ACHN (cell line): ENCODE data around the gene MAP3K10.

Experiments used
- DNase-seq: peaks from one replicate; pipeline ENCODE4 v3.0.0-alpha.2; 2015
- in situ Hi-C: cut with HindIII; loops from 2 replicates; pipeline ENCODE4 v1.10.0; 2017; ENCODE audit warnings: low sequenced_read_pairs, low pct_ligation_motif_present, low pct_unique_long_range_greater_than_20kb

The MAP3K10 gene

DNA sequence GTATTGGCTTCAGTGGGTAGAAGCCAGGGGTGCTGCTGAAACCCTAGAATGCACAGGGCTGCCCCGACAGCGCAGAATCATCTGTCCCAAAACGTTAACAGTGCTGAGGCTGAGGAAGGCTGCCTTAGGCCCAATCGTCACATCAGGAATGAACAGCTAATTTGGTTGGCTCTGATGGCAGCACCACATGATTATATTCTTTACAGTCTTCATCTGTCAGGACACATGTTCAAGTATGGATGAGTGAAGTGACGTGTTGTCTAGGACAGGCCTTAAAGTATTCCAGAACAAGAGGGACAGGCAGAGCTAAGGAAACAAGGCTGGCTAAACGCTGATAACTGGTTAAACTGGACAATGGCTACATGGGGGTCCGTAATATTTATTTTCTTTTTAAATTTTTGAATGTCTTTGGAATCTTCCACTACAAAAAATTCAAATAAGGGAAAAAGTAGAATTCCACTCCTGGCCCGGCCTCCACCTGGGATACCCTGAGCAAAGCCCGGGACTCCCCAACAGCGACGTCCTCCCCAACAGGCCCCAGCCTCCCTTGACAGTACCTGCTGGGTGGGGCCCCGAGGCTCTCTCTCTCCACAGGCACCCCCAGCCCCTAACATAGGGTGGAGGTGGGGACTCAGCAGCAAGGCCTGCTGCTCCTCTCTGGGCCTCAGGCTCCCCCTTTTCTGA lies 50.0 kb downstream of the MAP3K10 start:
- in situ Hi-C loops: no loop called here
- DNase-seq: no peak

DNA sequence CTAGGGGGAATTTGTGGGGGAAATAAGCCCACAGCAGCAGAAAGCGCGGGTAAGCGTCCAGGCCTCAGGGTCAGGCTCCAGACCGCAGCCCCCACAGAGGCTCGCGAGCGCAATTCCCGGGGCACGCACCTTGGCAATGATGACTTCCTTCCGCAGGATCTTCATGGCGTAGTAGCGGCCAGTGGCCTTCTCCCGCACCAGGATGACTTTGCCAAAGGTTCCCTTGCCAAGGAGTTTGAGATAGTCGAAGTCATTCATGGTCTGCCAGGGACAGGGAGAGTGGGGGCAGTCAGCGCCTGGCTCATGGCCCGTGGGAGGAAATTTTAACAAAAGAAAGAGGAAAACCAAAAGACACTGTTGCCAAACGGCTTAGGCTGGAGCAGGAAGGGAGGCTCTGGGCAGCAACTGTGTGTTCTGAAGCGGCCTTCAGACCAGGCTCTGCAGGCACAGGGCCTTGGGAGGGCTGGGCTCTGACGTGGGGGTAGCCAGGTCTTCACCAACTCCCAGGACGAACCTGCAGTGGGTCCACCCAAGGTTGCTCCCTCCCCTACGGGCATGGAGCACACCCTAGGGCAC lies 50.7 kb downstream of the MAP3K10 start:
- no peak for DNase-seq
- in situ Hi-C loops: no loop called here

DNA sequence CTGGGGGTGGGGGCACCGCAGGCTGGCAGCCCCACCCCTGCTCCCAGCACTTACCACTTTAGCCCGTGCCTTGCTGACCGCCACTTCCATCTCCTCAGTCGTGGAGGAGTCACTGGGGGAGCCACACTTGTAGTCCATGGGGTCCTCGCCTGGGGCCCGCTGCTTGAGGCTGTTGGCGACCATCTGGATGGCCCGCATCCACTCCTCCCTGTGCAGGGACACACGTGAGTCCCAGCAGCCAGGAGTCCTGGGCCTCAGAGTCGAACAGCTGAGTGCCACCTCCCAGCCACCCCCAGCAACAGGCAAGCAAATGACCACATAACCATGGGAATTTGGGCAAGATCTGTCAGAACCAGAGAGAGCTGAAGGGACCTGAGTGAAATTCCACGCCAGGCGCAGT lies 51.3 kb downstream of the MAP3K10 start:
- in situ Hi-C loops: no loop called here
- DNase-seq: no peak

DNA sequence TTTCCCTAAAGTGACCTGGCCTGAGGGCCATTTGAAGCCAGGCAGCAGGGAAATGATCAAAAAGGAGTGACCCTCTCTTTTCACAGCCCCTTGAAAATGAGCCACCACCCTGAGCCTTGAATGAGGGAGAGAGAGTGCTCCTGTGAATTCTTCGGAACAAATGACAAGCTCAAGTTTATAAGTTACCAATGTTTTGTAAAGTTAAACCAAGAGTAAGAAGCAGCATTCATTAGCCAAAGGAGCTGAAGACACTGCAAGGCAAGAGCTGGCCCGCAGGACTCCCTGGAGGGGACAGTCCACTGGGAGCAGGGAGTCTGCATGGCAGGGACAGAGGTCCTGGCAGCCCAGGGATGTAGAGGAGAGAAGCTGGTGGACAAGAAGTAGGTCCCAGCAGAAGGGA lies 52.0 kb downstream of the MAP3K10 start:
- in situ Hi-C loops: no loop called here
- peak; percentile 7 for DNase-seq

- in situ Hi-C loops: no loop called here
- DNase-seq: no peak
Measured at GRCh38 chr19:40244579-40245317, 53.5 kb downstream of the MAP3K10 start.

DNA sequence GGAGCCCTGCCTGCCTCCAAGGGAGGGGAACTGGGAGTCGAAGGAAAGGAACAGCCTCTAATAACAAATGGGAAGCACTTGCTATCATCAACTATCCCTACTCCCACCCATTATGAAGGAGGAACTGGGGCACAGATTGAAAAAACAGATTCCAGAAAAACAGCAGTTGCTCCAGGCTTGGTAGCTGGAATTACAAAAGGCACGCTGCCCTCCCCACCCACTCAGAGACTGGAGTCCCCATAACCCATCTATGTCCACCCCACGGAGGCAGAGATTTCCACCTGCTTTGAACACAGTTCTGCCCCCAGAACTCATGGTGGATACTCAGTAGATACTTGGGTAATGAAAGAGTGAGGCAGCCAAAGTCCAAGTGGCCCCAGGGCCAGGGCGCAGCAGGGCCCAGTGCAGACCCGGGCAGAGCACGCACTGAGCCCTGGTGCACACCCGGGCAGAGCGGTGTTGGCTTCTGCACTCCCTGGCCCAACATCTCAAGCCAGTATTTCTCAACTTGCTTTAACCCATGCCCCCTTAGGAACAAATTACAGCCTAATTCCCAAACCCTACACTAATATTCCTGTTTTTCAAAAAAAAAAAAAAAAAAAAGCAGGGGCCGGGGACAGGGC lies 54.4 kb downstream of the MAP3K10 start:
- in situ Hi-C loops: no loop called here
- no peak for DNase-seq

DNA sequence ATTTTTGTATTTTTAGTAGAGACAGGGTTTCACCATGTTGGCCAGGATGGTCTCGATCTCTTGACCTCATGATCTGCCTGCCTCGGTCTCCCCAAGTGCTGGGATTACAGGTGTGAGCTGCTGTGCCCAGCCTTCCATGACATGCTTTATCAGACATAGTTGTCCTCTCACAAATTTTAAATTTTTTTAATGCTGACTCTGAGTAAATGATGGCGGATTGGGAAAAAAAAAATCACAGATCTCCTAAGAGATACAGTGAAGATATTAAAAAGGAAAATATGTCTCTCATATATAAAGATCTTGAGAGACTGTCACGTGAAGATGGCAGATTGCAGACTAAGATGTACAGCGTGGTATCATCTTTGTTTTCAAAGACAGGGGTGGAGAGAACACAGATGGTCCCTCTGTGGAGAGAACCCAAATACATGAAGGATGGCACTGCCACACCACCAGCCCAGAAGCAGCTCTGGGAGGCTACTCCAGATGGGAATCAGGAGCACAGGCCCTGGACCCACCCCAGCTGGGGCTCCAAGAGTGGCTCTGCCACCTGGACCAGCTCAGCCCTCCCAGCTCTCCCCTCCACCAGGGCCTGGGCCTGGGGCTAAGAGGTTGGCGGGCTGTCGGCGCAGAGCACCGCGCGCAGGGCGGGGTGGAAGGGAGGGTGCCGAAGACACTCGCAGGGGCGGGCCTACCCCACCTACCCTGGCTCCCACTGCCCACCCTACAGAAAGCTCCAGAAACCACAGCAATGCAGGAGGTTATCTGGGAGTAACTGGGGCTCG lies 55.3 kb downstream of the MAP3K10 start:
- no peak for DNase-seq
- in situ Hi-C loops: no loop called here

- no peak for DNase-seq
- in situ Hi-C loops: no loop called here
Measured at GRCh38 chr19:40247178-40247577, 56.0 kb downstream of the MAP3K10 start.

DNA sequence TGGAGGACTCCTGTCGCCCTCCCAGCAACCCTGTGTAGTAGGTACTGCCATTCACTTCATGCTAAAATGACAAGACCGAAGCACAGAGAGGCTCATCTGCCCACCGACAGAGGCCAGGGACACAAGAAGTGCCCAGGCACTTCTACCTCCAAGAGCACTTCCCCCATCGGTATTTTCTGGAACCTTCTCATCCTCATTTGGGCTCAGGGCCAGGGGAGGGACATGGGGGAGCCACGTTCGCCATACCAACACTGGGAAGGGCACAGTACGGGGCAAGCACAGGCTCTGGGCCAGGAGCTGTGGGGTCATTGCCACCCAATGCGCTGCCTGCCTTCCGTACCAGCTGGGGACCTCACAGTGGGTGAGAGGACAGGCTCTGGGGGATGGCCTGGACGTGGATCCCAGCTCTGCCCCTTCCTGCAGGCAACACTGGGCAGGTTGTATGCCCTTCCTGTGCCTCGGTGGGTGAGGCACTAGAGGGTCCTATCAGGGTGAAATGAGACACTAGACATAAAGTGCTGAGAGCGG lies 56.6 kb downstream of the MAP3K10 start:
- DNase-seq: no peak
- in situ Hi-C loops: no loop called here

DNA sequence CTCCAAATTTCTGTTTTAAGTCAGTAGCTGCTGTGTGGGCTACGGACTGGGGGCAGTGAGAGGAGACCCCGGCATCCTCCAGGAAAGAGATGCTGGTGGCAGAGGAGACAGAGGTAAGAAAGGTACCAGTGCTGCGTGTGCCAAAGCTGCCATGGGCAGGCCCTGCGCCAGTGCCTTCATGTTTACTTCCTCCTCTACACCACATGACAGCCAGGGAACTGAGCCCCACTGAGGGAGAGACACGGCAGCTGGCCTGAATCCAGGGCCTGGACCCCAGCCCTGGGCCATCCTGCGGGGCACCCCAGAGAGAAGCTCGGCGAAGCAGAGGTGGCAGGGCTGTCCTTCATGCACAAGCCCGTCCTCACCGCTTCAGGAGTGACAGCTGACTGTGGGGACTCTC lies 58.0 kb downstream of the MAP3K10 start:
- DNase-seq: no peak
- in situ Hi-C loops: no loop called here

GRCh38 chr19:40249781-40250180 lies 58.6 kb downstream of the MAP3K10 start:
- in situ Hi-C loops: no loop called here
- DNase-seq: no peak

DNA sequence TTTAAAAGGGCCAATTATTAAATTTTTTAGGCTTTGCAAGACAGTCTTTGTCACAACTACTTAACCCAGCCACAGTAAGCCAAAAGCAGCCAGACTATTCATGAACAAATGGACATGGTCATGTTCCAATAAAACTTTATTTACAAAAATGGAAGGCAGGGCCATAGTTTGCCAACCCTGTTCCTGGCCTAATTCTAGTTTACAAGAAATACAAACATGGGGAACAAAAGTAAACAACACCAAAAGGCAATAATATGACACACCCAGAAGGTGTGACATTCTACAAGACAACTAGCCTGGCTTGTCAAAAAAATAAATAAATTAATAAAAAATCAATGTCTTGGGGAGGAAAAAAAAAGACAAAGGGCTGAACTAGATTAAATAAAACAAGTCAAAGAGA lies 60.0 kb downstream of the MAP3K10 start:
- no peak for DNase-seq
- in situ Hi-C loops: no loop called here

DNA sequence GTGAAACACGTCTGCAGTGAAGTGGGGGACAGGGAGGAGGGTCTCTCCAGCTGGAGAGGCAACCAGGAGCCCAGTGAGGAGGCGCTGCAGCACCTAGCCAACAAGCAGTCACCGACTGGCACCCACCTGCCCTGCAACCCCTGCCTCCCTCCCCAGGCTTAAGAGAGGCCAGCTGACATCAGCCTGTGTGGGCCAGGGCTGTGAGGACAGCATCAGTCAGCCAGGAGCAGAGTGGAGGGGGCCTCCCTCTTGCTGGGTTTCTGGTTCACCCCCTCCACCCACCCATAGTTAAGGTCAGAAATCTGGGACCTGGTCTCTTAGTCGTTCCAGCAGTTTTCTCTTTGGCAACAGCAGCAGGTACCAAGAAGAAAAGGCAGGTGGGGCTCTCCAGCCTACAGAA lies 60.8 kb downstream of the MAP3K10 start:
- in situ Hi-C loops: no loop called here

GRCh38 chr19:40252395-40252794 lies 61.2 kb downstream of the MAP3K10 start:
- in situ Hi-C loops: no loop called here
- no peak for DNase-seq

More for the DNA sequence above, 60.8 kb downstream of the MAP3K10 start:
- DNase-seq: no peak

DNA sequence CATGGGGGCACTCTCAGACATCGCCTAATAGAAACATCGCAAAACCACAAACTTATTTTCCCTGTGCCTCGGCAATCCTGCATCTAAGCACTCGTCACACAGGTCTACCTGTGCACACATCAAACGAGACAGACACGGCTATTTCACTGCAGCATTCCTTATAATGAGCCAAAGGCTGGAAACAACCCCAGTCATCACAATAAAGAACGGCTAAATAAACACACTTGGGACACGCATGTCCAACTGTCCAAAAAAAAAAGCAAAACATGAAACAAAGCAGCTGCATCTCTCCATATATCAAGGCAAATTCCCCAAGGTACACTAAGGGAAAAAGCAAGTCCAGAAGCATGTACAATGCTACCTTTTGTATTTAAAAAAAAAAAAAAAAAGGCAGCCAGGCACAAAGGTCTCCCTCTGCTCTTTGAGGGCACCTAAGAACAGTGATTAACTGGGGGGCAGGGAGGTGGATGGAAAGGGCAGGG lies 62.4 kb downstream of the MAP3K10 start:
- in situ Hi-C loops: no loop called here
- no peak for DNase-seq

GRCh38 chr19:40254714-40255418 lies 63.6 kb downstream of the MAP3K10 start:
- DNase-seq: no peak
- in situ Hi-C loops: no loop called here

GRCh38 chr19:40255619-40256166 lies 64.5 kb downstream of the MAP3K10 start:
- DNase-seq: no peak
- in situ Hi-C loops: no loop called here

- DNase-seq: no peak
- in situ Hi-C loops: no loop called here
Measured at GRCh38 chr19:40256512-40256911, 65.3 kb downstream of the MAP3K10 start.
